ENCODE results near the gene IFNGR1. TPM values are rescaled to one million over a fixed set of nuclear protein-coding genes. Genes with fewer than 3 reads are reported as not detected.

The IFNGR1 gene
- total RNA-seq, 1 experiment from 2014 or later = 39.1 TPM

- DNase-seq (ENCODE audit: low spot score) = no peak
These were observed 42.5 kb downstream of the IFNGR1 start for GRCh38 chr6:137176729-137177128.

- no peak for DNase-seq (ENCODE audit: low spot score)
These were observed 43.3 kb downstream of the IFNGR1 start for GRCh38 chr6:137175868-137176245.

- no peak for DNase-seq (ENCODE audit: low spot score)
These were observed 43.9 kb downstream of the IFNGR1 start for GRCh38 chr6:137175157-137175867.

- DNase-seq (ENCODE audit: low spot score) = no peak
These were observed 45.7 kb downstream of the IFNGR1 start, which contains the start of gene IL22RA2 for GRCh38 chr6:137173501-137173900. IL22RA2 (minus strand) TSS chr6:137173644; CDS start chr6:137161749, 11,895 bp downstream.

- DNase-seq (ENCODE audit: low spot score) = no peak
These were observed 46.3 kb downstream of the IFNGR1 start for GRCh38 chr6:137172734-137173431.

- DNase-seq (ENCODE audit: low spot score) = no peak
These were observed 47.1 kb downstream of the IFNGR1 start for GRCh38 chr6:137171824-137172733.

- no peak for DNase-seq (ENCODE audit: low spot score)
These were observed 48.2 kb downstream of the IFNGR1 start for GRCh38 chr6:137171053-137171374.

GRCh38 chr6:137170266-137171052 is 48.7 kb downstream of the IFNGR1 start:
- no peak for DNase-seq (ENCODE audit: low spot score)

- no peak for DNase-seq (ENCODE audit: low spot score)
These were observed 51.3 kb downstream of the IFNGR1 start for GRCh38 chr6:137167702-137168377.

GRCh38 chr6:137166247-137167098 is 52.7 kb downstream of the IFNGR1 start:
- no peak for DNase-seq (ENCODE audit: low spot score)

GRCh38 chr6:137165375-137166246 is 53.6 kb downstream of the IFNGR1 start:
- peak; percentile 9 for DNase-seq (ENCODE audit: low spot score)

- no peak for DNase-seq (ENCODE audit: low spot score)
These were observed 55.4 kb downstream of the IFNGR1 start for GRCh38 chr6:137163732-137164318.

- DNase-seq (ENCODE audit: low spot score) = no peak
These were observed 56.4 kb downstream of the IFNGR1 start for GRCh38 chr6:137162692-137163306.

GRCh38 chr6:137161949-137162348 is 57.2 kb downstream of the IFNGR1 start:
- DNase-seq (ENCODE audit: low spot score) = no peak

- no peak for DNase-seq (ENCODE audit: low spot score)
These were observed 58.4 kb downstream of the IFNGR1 start for GRCh38 chr6:137160763-137161162.

GRCh38 chr6:137159912-137160311 is 59.3 kb downstream of the IFNGR1 start:
- DNase-seq (ENCODE audit: low spot score) = no peak

GRCh38 chr6:137157601-137158000 is 61.6 kb downstream of the IFNGR1 start:
- DNase-seq (ENCODE audit: low spot score) = no peak

GRCh38 chr6:137156650-137157049 is 62.5 kb downstream of the IFNGR1 start:
- DNase-seq (ENCODE audit: low spot score) = no peak
